22Rv1 (cell line): Measurements from ENCODE around the gene DNAJB5.
"Not testable (repeated sequence)": the region's sequence is repeated elsewhere in the genome, so short reads cannot be mapped to it uniquely, and the experiment has no call there.

Experiments
- ZFX ChIP-seq: fragments of 450-650 bp; IDR thresholded peaks from 2 replicates; pipeline ENCODE4 v1.6.1; 2017; ENCODE audit warnings: antibody characterized with exemption, borderline replicate concordance
- TF ChIP-seq, protein P1 (sequence below): fragments of 450-650 bp; IDR thresholded peaks from 2 replicates; pipeline ENCODE4 v1.5.1; 2017; ENCODE audit warnings: mild to moderate bottlenecking

DNA sequence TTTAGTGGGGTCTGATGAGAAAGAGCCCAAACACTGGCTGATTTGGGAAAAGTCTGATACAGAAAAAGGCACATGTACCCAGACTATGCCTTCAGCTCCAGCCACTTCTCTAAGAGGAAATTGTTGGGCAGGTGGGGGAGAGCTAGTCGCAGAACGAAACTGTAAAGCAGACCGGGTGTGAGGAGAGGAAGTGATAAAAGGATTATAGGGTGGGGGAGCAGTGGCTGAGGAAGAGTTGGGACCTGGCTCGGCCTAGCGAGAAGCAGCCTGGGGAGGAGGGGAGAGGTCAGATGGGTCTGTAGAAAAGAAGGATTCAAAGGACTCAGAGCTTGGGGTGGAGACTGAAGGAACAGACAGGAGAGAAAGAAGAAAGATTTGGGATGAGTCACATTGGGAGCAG, 33.9 kb downstream of the DNAJB5 start:
- TF ChIP-seq, protein P1, sequence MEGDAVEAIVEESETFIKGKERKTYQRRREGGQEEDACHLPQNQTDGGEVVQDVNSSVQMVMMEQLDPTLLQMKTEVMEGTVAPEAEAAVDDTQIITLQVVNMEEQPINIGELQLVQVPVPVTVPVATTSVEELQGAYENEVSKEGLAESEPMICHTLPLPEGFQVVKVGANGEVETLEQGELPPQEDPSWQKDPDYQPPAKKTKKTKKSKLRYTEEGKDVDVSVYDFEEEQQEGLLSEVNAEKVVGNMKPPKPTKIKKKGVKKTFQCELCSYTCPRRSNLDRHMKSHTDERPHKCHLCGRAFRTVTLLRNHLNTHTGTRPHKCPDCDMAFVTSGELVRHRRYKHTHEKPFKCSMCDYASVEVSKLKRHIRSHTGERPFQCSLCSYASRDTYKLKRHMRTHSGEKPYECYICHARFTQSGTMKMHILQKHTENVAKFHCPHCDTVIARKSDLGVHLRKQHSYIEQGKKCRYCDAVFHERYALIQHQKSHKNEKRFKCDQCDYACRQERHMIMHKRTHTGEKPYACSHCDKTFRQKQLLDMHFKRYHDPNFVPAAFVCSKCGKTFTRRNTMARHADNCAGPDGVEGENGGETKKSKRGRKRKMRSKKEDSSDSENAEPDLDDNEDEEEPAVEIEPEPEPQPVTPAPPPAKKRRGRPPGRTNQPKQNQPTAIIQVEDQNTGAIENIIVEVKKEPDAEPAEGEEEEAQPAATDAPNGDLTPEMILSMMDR: not testable (repeated sequence)
- not testable (repeated sequence) for TF ChIP-seq ZFX
